Testis (tissue), 3 donors: ENCODE measurements around the gene CA10. TPM values are rescaled to one million over a fixed set of nuclear protein-coding genes. Genes with fewer than 3 reads are reported as not detected.

Experiments
- DNase-seq: peaks from one replicate; pipeline ENCODE4 v3.0.0-alpha.2; 2019
- H3K27ac ChIP-seq, 2 donors: fragments of 200-600 bp; sonication (generic); one replicate each; pipeline ENCODE4 v1.5.1; 2019
- H3K27me3 ChIP-seq: fragments of 200-600 bp; sonication (generic); one replicate; pipeline ENCODE4 v1.5.1; 2019
- H3K36me3 ChIP-seq: fragments of 200-600 bp; sonication (generic); one replicate; pipeline ENCODE4 v1.5.1; 2017; ENCODE audit warnings: low read depth; ENCODE audit errors: missing control alignments
- H3K4me1 ChIP-seq: fragments of 200-600 bp; sonication (generic); one replicate; pipeline ENCODE4 v1.5.1; 2019
- H3K4me3 ChIP-seq, 2 donors: fragments of 200-600 bp; sonication (generic); one replicate each; pipeline ENCODE4 v1.5.1; 2017 to 2019
- H3K9me3 ChIP-seq: fragments of 200-600 bp; sonication (generic); one replicate; pipeline ENCODE4 v1.5.1; 2017
- CTCF ChIP-seq, 3 experiments: fragments of 450-650 bp in 2 of 3; fragments of 200-600 bp in 1 of 3; sonication (generic) in 1 of 3; IDR thresholded peaks; one replicate each; pipeline ENCODE4 v1.5.1; 2016 to 2019; ENCODE audit warnings: antibody characterized with exemption in 3 of 3, mild to moderate bottlenecking in 2 of 3, moderate library complexity in 1 of 3
- POLR2A ChIP-seq: fragments of 450-650 bp; IDR thresholded peaks from one replicate; pipeline ENCODE4 v1.6.1; 2017; ENCODE audit warnings: antibody characterized with exemption, mild to moderate bottlenecking, moderate library complexity
- WGBS, 2 donors: methylation state at CpG; one replicate each; pipeline ENCODE4 v1.1.5; 2018; 5-methylcytosine and 5-hydroxymethylcytosine counted together
- intact Hi-C: fragments of 100-400 bp; cut with DNase I; formaldehyde crosslinking; loops from one replicate; pipeline ENCODE4 v1.15.1; 2023; ENCODE audit warnings: low total_unique reads
- polyA plus RNA-seq: library from polyadenylated mRNA; stranded (reverse); fragments of 350-450 nt; fragmentation: Illumina TruSeq; extraction: RNeasy Lipid Tissue Mini Kit (QIAGEN cat#74804); gene quantifications from one replicate; pipeline ENCODE4 v1.2.3, GENCODE V29; 2014; ENCODE audit warnings: low read depth, low replicate concordance; ENCODE audit not compliant: insufficient read depth
- total RNA-seq, 2 donors: library from RNA; depleted of rRNA; stranded (reverse); fragments of >200 nt; gene quantifications; one replicate each; pipeline ENCODE4 v1.2.3, GENCODE V29; 2016

The CA10 gene
- total and polyA plus RNA-seq, 3 donors from 2014 or later = 5.0 to 30.7 (median 5.3) TPM

- Histone ChIP-seq H3K4me1 (no peaks in the 10 kb centered on the region), H3K4me3 (peak overlapping the region; percentile 31 to 38), H3K36me3 (no peaks in the 10 kb centered on the region), H3K9me3 (no peaks in the 10 kb centered on the region), H3K27me3 (no peaks in the 10 kb centered on the region), H3K27ac (no peak overlapping the region)
- intact Hi-C loops = no loop called here
- no peak for DNase-seq
- WGBS, 2 donors = 6 to 7% methylated on average over 22 to 40 of the region's 40 CpGs
- no peak for TF ChIP-seq CTCF (IDR thresholded peaks at IDR 0.05)
- no peak for TF ChIP-seq POLR2A
These were observed 977 bp upstream of the CA10 start for GRCh38 chr17:52159246-52160135.

- Histone ChIP-seq H3K4me3 (peak overlapping the region; percentile 31 to 38), H3K4me1 (no peaks in the 10 kb centered on the region), H3K9me3 (no peaks in the 10 kb centered on the region), H3K27ac (no peak overlapping the region), H3K36me3 (no peaks in the 10 kb centered on the region), H3K27me3 (no peaks in the 10 kb centered on the region)
- 1 to 2% methylated on average over 32 to 67 of the region's 68 CpGs for WGBS, 2 donors
- TF ChIP-seq CTCF (IDR thresholded peaks at IDR 0.05) = no peak
- DNase-seq = no peak
- intact Hi-C loops = no loop called here
These were observed 688 bp downstream of the CA10 start for GRCh38 chr17:52157603-52158449.

GRCh38 chr17:52156576-52157570 is 1.6 kb downstream of the CA10 start:
- 19 to 23% methylated on average over 14 of the region's 14 CpGs for WGBS, 2 donors
- no peaks in the 10 kb centered on the region for H3K4me1 ChIP-seq

More at GRCh38 chr17:52156576-52157570, 1.6 kb downstream of the CA10 start:
- no peak overlapping the region for H3K27ac ChIP-seq
- TF ChIP-seq POLR2A (no peak), CTCF (IDR thresholded peaks at IDR 0.05) (no peak)
- H3K36me3 ChIP-seq = no peaks in the 10 kb centered on the region
- H3K4me3 ChIP-seq = no peak overlapping the region
- H3K9me3 ChIP-seq = no peaks in the 10 kb centered on the region
- H3K27me3 ChIP-seq = no peaks in the 10 kb centered on the region
- intact Hi-C loops = no loop called here
- no peak for DNase-seq
